PC-3 (cell line): ENCODE results near the gene SPHKAP. TPM values are rescaled to one million over a fixed set of nuclear protein-coding genes. Genes with fewer than 3 reads are reported as not detected.
"Not testable (repeated sequence)": the region's sequence is repeated elsewhere in the genome, so short reads cannot be mapped to it uniquely, and the experiment has no call there.

Experiments
- ATAC-seq: fragments of 200-7000 bp; cut with Tn5 transposase; 2 replicates; pipeline ENCODE4 v1.9.1; 2020; ENCODE audit warnings: mild to moderate bottlenecking, moderate library complexity
- BruUV-seq: library from RNA; stranded (reverse); fragments of 400-500 nt; replicated peaks from 2 replicates; lab custom pipeline; 2021; lab: Mats Ljungman, UMichigan
- CTCF ChIA-PET: fragments of 300-600 bp; sonication (Branson Sonifier 250); formaldehyde crosslinking; loops from one replicate; lab custom pipeline; 2022; ENCODE audit warnings: antibody characterized with exemption; lab: Charles Lee
- POLR2A ChIA-PET: fragments of 300-600 bp; sonication (Branson Sonifier 250); formaldehyde crosslinking; loops from one replicate; lab custom pipeline; 2022; ENCODE audit warnings: antibody characterized with exemption; ENCODE audit not compliant: unreplicated experiment; lab: Charles Lee
- DNase-seq: peaks from one replicate; pipeline ENCODE4 v3.0.0-alpha.2; 2015
- H2AFZ ChIP-seq: fragments of 300-600 bp; sonication (generic); 2 replicates; pipeline ENCODE4 v1.6.0; 2016; ENCODE audit warnings: antibody characterized with exemption, low read length
- H3F3A ChIP-seq: fragments of 300-600 bp; sonication (generic); one replicate; pipeline ENCODE4 v1.6.0; 2017; ENCODE audit warnings: antibody characterized with exemption, low read length, control low read depth, mild to moderate bottlenecking; ENCODE audit not compliant: unreplicated experiment
- H3K27ac ChIP-seq: fragments of 300-600 bp; sonication (generic); 2 replicates; pipeline ENCODE4 v1.5.1; 2016; ENCODE audit warnings: mild to moderate bottlenecking, low read length
- H3K27me3 ChIP-seq: fragments of 300-600 bp; sonication (generic); 2 replicates; pipeline ENCODE4 v1.6.1; 2016; ENCODE audit warnings: low read length, mixed read lengths
- H3K36me3 ChIP-seq: fragments of 300-600 bp; sonication (generic); 2 replicates; pipeline ENCODE4 v1.6.1; 2016; ENCODE audit warnings: low read depth, mixed run types, low read length, mixed read lengths
- H3K4me1 ChIP-seq: fragments of 300-600 bp; sonication (generic); 2 replicates; pipeline ENCODE4 v1.5.1; 2016; ENCODE audit warnings: low read length; ENCODE audit not compliant: insufficient read depth
- H3K4me2 ChIP-seq: fragments of 300-600 bp; sonication (generic); 2 replicates; pipeline ENCODE4 v1.6.0; 2016; ENCODE audit warnings: low read length
- H3K4me3 ChIP-seq: fragments of 300-600 bp; sonication (generic); 2 replicates; pipeline ENCODE4 v1.5.1; 2016; ENCODE audit warnings: mild to moderate bottlenecking, low read length, mixed read lengths
- H3K79me2 ChIP-seq: fragments of 300-600 bp; sonication (generic); 2 replicates; pipeline ENCODE4 v1.6.1; 2017; ENCODE audit warnings: low read length, mixed read lengths
- H3K9ac ChIP-seq: fragments of 300-600 bp; sonication (generic); 2 replicates; pipeline ENCODE4 v1.6.0; 2016; ENCODE audit warnings: mild to moderate bottlenecking, low read length
- H3K9me2 ChIP-seq: fragments of 300-600 bp; sonication (generic); replicated peaks from 2 replicates; pipeline ENCODE4 v1.6.1; 2016; ENCODE audit warnings: mixed run types, low read length, mixed read lengths
- H3K9me3 ChIP-seq: fragments of 300-600 bp; sonication (generic); 2 replicates; pipeline ENCODE4 v1.6.1; 2016; ENCODE audit warnings: low read length, mixed read lengths
- H4K20me1 ChIP-seq: fragments of 300-600 bp; sonication (generic); 2 replicates; pipeline ENCODE4 v1.6.1; 2016; ENCODE audit warnings: low read length, mixed read lengths
- EZH2 ChIP-seq: fragments of 300-600 bp; sonication (generic); IDR thresholded peaks from one replicate; pipeline ENCODE4 v1.6.1; 2017; ENCODE audit warnings: antibody characterized with exemption, mild to moderate bottlenecking, low read length; ENCODE audit not compliant: unreplicated experiment
- EZH2phosphoT487 ChIP-seq: fragments of 300-600 bp; sonication (generic); IDR thresholded peaks from 2 replicates; pipeline ENCODE4 v1.6.1; 2018; ENCODE audit warnings: mild to moderate bottlenecking, antibody characterized with exemption, low read length, borderline replicate concordance
- intact Hi-C: fragments of 100-400 bp; cut with micrococcal nuclease; formaldehyde crosslinking; loops from 2 replicates; pipeline ENCODE4 v1.9.0; 2023
- total RNA-seq: library from RNA; depleted of rRNA; stranded (reverse); fragments of >200 nt; gene quantifications from 2 replicates; pipeline ENCODE4 v1.2.3, GENCODE V29; 2014
- TF ChIP-seq, protein P1 (sequence below): fragments of 300-600 bp; sonication (generic); conservative IDR thresholded peaks from 2 replicates; pipeline ENCODE4 v1.5.1; 2017; ENCODE audit warnings: antibody characterized with exemption, low read depth, mild to moderate bottlenecking, low read length

The SPHKAP gene
- total RNA-seq, 1 experiment from 2014 or later, result not detected

DNA sequence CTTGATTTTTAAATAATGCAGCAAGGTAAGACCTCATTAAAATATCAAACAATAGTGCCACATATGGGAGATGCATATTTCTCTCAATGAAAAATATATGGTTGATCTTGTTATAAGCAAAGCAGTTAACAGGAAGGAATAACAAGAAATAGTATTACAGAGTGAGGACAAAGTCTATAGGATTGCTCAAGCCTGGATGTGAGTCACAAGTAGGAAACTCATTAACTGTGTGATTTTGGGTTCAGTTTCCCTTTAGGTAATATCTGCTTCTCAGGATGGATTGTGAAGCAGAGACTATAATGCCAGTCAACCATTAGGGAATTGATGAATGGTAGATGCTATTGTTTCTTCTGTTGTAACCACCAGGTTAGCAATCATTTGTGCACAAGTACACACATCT lies 42.9 kb upstream of the SPHKAP start:
- no peak for ATAC-seq
- Histone ChIP-seq H3K27ac (no peak overlapping the region), H3K4me3 (no peak overlapping the region), H3K79me2 (no peaks in the 10 kb centered on the region), H3K9me2 (no peaks in the 10 kb centered on the region), H3K9me3 (no peaks in the 10 kb centered on the region), H3K27me3 (peaks cover 47% of the 10 kb centered on the region), H2AFZ (no peak overlapping the region), H3K9ac (no peak overlapping the region), H3K36me3 (no peaks in the 10 kb centered on the region), H4K20me1 (no peaks in the 10 kb centered on the region), H3K4me1 (no peaks in the 10 kb centered on the region), H3K4me2 (no peak overlapping the region), H3F3A (no peaks in the 10 kb centered on the region)
- ChIA-PET CTCF (no interaction called here), POLR2A (no interaction called here)
- intact Hi-C loops, result no loop called here
- no TSS peak for BruUV-seq
- DNase-seq, result peak; percentile 4
- TF ChIP-seq EZH2 (no peak), EZH2phosphoT487 (no peak)
- TF ChIP-seq, protein P1, sequence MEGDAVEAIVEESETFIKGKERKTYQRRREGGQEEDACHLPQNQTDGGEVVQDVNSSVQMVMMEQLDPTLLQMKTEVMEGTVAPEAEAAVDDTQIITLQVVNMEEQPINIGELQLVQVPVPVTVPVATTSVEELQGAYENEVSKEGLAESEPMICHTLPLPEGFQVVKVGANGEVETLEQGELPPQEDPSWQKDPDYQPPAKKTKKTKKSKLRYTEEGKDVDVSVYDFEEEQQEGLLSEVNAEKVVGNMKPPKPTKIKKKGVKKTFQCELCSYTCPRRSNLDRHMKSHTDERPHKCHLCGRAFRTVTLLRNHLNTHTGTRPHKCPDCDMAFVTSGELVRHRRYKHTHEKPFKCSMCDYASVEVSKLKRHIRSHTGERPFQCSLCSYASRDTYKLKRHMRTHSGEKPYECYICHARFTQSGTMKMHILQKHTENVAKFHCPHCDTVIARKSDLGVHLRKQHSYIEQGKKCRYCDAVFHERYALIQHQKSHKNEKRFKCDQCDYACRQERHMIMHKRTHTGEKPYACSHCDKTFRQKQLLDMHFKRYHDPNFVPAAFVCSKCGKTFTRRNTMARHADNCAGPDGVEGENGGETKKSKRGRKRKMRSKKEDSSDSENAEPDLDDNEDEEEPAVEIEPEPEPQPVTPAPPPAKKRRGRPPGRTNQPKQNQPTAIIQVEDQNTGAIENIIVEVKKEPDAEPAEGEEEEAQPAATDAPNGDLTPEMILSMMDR, result no peak

DNA sequence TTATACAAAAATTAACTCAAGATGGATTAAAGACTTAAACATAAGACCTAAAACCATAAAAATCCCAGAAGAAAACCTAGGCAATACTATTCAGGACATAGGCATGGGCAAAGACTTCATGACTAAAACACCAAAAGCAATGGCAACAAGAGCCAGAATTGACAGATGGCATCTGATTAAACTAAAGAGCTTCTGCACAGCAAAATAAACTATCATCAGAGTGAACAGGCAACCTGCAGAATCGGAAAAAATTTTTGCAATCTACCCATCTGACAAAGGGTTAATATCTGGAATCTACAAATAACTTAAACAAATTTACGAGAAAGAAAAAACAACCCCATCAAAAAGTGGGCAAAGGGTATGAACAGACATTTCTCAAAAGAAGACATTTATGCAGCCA lies 37.1 kb upstream of the SPHKAP start:
- H2AFZ ChIP-seq, DNase-seq, H3K9me2 ChIP-seq, H3K4me2 ChIP-seq, H3K9me3 ChIP-seq, H3K27ac ChIP-seq, H3K36me3 ChIP-seq, H3K9ac ChIP-seq, H4K20me1 ChIP-seq, H3K4me1 ChIP-seq, BruUV-seq, H3F3A ChIP-seq, POLR2A ChIA-PET, CTCF ChIA-PET, intact Hi-C loops, ATAC-seq, H3K4me3 ChIP-seq, H3K79me2 ChIP-seq: not testable (repeated sequence)
- peaks cover 30% of the 10 kb centered on the region for H3K27me3 ChIP-seq

DNA sequence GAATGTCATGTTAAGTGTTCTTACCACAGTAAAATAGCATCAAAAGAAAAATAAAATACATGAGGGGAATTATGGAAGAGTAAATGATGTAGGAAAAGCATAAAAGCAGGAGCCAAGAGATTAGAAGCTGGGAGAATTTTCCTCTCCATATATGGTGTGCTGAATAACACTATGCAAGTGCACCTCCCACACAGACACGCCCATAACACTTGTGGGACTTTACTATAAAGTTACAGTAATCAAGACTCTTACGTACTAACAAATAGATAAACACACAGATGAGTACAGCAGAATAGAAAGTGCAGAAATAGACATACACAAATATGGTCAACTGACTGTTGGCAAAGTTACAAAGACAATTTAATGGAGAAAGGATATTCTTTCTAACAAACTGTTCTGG lies 16.0 kb upstream of the SPHKAP start:
- H3K9ac ChIP-seq, result no peak overlapping the region
- intact Hi-C loops, result no loop called here
- H4K20me1 ChIP-seq, result no peaks in the 10 kb centered on the region
- POLR2A ChIA-PET, result no interaction called here
- peaks cover 16% of the 10 kb centered on the region for H3K27me3 ChIP-seq
- no peak overlapping the region for H3K27ac ChIP-seq
- H3K79me2 ChIP-seq, result no peaks in the 10 kb centered on the region
- DNase-seq (no peak), ATAC-seq (no peak)
- no peaks in the 10 kb centered on the region for H3K9me2 ChIP-seq
- no peaks in the 10 kb centered on the region for H3K4me1 ChIP-seq
- H2AFZ ChIP-seq, result no peak overlapping the region
- H3K4me3 ChIP-seq, result no peak overlapping the region
- H3K4me2 ChIP-seq, result no peak overlapping the region
- H3F3A ChIP-seq, result no peaks in the 10 kb centered on the region
- no TSS peak for BruUV-seq
- TF ChIP-seq EZH2 (no peak), EZH2phosphoT487 (no peak)
- TF ChIP-seq, protein P1, result no peak
- no peaks in the 10 kb centered on the region for H3K9me3 ChIP-seq
- CTCF ChIA-PET, result interaction anchor here (0.6 kb wide), 1 partner anchor 383 kb away, joined by 3 read pairs; no protein-coding TSS in a partner anchor
- H3K36me3 ChIP-seq, result no peaks in the 10 kb centered on the region
